Gastroesophageal sphincter (tissue), 3 donors: ENCODE results near the gene CDKN2AIPNL.

ENCODE experiments used
- EP300 ChIP-seq: sonication (generic); formaldehyde crosslinking; IDR thresholded peaks from one replicate; pipeline ENCODE4 v1.6.1; 2017; ENCODE audit warnings: antibody characterized with exemption, mild to moderate bottlenecking
- POLR2A ChIP-seq, 2 donors: fragments of 450-650 bp; IDR thresholded peaks; one replicate each; pipeline ENCODE4 v1.6.1; 2017; ENCODE audit warnings: antibody characterized with exemption in 2 of 2, mild to moderate bottlenecking in 2 of 2, moderate library complexity in 1 of 2
- POLR2AphosphoS5 ChIP-seq: sonication (generic); formaldehyde crosslinking; IDR thresholded peaks from one replicate; pipeline ENCODE4 v1.6.1; 2017; ENCODE audit warnings: antibody characterized with exemption
- TF ChIP-seq, protein P1 (sequence below), 4 experiments: fragments of 200-600 bp in 2 of 4; fragments of 450-650 bp in 2 of 4; sonication (generic) in 1 of 4; IDR thresholded peaks; one replicate each; pipeline ENCODE4 v1.5.1; 2017 to 2019; ENCODE audit warnings: antibody characterized with exemption in 4 of 4, mild to moderate bottlenecking in 2 of 4, moderate library complexity in 2 of 4

- TF ChIP-seq, protein P1, sequence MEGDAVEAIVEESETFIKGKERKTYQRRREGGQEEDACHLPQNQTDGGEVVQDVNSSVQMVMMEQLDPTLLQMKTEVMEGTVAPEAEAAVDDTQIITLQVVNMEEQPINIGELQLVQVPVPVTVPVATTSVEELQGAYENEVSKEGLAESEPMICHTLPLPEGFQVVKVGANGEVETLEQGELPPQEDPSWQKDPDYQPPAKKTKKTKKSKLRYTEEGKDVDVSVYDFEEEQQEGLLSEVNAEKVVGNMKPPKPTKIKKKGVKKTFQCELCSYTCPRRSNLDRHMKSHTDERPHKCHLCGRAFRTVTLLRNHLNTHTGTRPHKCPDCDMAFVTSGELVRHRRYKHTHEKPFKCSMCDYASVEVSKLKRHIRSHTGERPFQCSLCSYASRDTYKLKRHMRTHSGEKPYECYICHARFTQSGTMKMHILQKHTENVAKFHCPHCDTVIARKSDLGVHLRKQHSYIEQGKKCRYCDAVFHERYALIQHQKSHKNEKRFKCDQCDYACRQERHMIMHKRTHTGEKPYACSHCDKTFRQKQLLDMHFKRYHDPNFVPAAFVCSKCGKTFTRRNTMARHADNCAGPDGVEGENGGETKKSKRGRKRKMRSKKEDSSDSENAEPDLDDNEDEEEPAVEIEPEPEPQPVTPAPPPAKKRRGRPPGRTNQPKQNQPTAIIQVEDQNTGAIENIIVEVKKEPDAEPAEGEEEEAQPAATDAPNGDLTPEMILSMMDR (IDR thresholded peaks at IDR 0.05) = no peak
- TF ChIP-seq POLR2A (IDR thresholded peaks at IDR 0.05) (no peak), POLR2AphosphoS5 (no peak), EP300 (no peak)
Observed at GRCh38 chr5:134371834-134372340, 39.8 kb downstream of the CDKN2AIPNL start.
